Gastroesophageal sphincter (tissue), 4 donors: ENCODE results near the gene VTI1A. TPM values are rescaled to one million over a fixed set of nuclear protein-coding genes. Genes with fewer than 3 reads are reported as not detected.

Experiments
- ATAC-seq: fragments of 150-250 bp; one replicate; pipeline ENCODE4 v1.9.1; 2016; ENCODE audit warnings: mild to moderate bottlenecking, moderate library complexity
- H3K27ac ChIP-seq, 4 donors: fragments of 200-600 bp; sonication (generic) in 3 of 4; 1 replicate in 3 of 4; 2 replicates in 1 of 4; pipeline ENCODE4 v1.5.1; 2016 to 2019
- H3K27me3 ChIP-seq: fragments of 200-600 bp; sonication (generic); one replicate; pipeline ENCODE4 v1.5.1; 2019
- H3K36me3 ChIP-seq, 2 donors: fragments of 200-600 bp; sonication (generic); one replicate each; pipeline ENCODE4 v1.5.1; 2019; ENCODE audit warnings: control low read depth in 1 of 2
- H3K4me1 ChIP-seq, 3 donors: fragments of 200-600 bp; sonication (generic); 1 replicate in 2 of 3; 2 replicates in 1 of 3; pipeline ENCODE4 v1.5.1; 2016 to 2019; ENCODE audit warnings: control low read depth in 2 of 3
- H3K4me3 ChIP-seq, 2 donors: fragments of 200-600 bp; sonication (generic); one replicate each; pipeline ENCODE4 v1.5.1; 2019; ENCODE audit warnings: mild to moderate bottlenecking in 1 of 2, moderate library complexity in 1 of 2
- H3K9me3 ChIP-seq, 3 donors: fragments of 200-600 bp; sonication (generic); one replicate each; pipeline ENCODE4 v1.5.1; 2017 to 2019; ENCODE audit warnings: control low read depth in 2 of 3
- CTCF ChIP-seq, 4 experiments: fragments of 200-600 bp in 2 of 4; fragments of 450-650 bp in 2 of 4; sonication (generic) in 1 of 4; IDR thresholded peaks; one replicate each; pipeline ENCODE4 v1.5.1; 2017 to 2019; ENCODE audit warnings: antibody characterized with exemption in 4 of 4, mild to moderate bottlenecking in 2 of 4, moderate library complexity in 2 of 4
- EP300 ChIP-seq: sonication (generic); formaldehyde crosslinking; IDR thresholded peaks from one replicate; pipeline ENCODE4 v1.6.1; 2017; ENCODE audit warnings: antibody characterized with exemption, mild to moderate bottlenecking
- POLR2A ChIP-seq, 2 donors: fragments of 450-650 bp; IDR thresholded peaks; one replicate each; pipeline ENCODE4 v1.6.1; 2017; ENCODE audit warnings: antibody characterized with exemption in 2 of 2, mild to moderate bottlenecking in 2 of 2, moderate library complexity in 1 of 2
- POLR2AphosphoS5 ChIP-seq: sonication (generic); formaldehyde crosslinking; IDR thresholded peaks from one replicate; pipeline ENCODE4 v1.6.1; 2017; ENCODE audit warnings: antibody characterized with exemption
- WGBS, 2 donors: methylation state at CpG; one replicate each; pipeline ENCODE4 v1.1.5; 2018; ENCODE audit warnings: low coverage in 1 of 2; 5-methylcytosine and 5-hydroxymethylcytosine counted together
- total RNA-seq, 4 donors: library from RNA; depleted of rRNA; stranded (reverse); fragments of >200 nt; gene quantifications; one replicate each; pipeline ENCODE4 v1.1.0, GENCODE V29; 2016

The VTI1A gene
- total RNA-seq, 4 donors from 2014 or later, result 19.6 to 81.9 (median 43.1) TPM

- TF ChIP-seq POLR2AphosphoS5 (no peak), EP300 (no peak)
These were observed 248.5 kb downstream of the VTI1A start for GRCh38 chr10:112695539-112695938.

DNA sequence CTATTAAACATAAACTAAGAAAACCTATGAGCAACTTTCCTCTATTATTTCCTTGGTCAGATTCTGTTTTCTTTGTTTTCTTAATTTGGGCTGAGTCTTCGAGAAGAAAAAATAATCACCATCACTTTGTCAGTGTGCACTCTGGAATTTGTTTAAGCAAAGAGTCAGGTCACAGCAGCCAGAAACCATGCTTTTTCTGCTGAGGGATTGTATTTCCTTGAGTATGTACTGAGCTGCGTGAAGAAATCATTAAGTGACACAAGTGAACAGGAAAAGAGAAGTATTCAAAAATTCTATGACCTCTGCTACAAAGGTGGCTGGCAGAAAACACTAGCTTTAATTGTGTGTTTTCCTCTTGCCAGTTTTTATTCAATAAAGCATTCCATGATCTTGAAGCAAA is 249.6 kb downstream of the VTI1A start:
- ATAC-seq, result no peak
- no peak overlapping the region for H3K27ac ChIP-seq
- no peaks in the 10 kb centered on the region for H3K4me1 ChIP-seq
- H3K27me3 ChIP-seq, result no peaks in the 10 kb centered on the region
- no peak for TF ChIP-seq POLR2A (IDR thresholded peaks at IDR 0.05)
- no peak for TF ChIP-seq POLR2AphosphoS5
- TF ChIP-seq CTCF (IDR thresholded peaks at IDR 0.05), result no peak
- H3K36me3 ChIP-seq, result no peaks in the 10 kb centered on the region
- no peaks in the 10 kb centered on the region for H3K9me3 ChIP-seq
- WGBS, 2 donors, result 17 to 55% methylated on average over 1 to 2 of the region's 2 CpGs
- H3K4me3 ChIP-seq, result no peak overlapping the region

More at GRCh38 chr10:112695539-112695938, 248.5 kb downstream of the VTI1A start:
- no peaks in the 10 kb centered on the region for H3K27me3 ChIP-seq
- H3K9me3 ChIP-seq, result no peaks in the 10 kb centered on the region
- no peaks in the 10 kb centered on the region for H3K4me1 ChIP-seq
- ATAC-seq, result no peak
- no peaks in the 10 kb centered on the region for H3K36me3 ChIP-seq
- no peak overlapping the region for H3K27ac ChIP-seq
- no peak overlapping the region for H3K4me3 ChIP-seq
- WGBS, 2 donors, result 96 to 98% methylated on average over 7 of the region's 7 CpGs

- ATAC-seq, result no peak
- H3K27ac ChIP-seq, result no peak overlapping the region
- no peaks in the 10 kb centered on the region for H3K9me3 ChIP-seq
- WGBS, 2 donors, result 68 to 81% methylated on average over 7 of the region's 7 CpGs
- no peaks in the 10 kb centered on the region for H3K36me3 ChIP-seq
- no peak for TF ChIP-seq EP300
- TF ChIP-seq POLR2A (IDR thresholded peaks at IDR 0.05), result no peak
- no peak for TF ChIP-seq POLR2AphosphoS5
- TF ChIP-seq CTCF (IDR thresholded peaks at IDR 0.05), result no peak
- no peaks in the 10 kb centered on the region for H3K4me1 ChIP-seq
- no peak overlapping the region for H3K4me3 ChIP-seq
- no peaks in the 10 kb centered on the region for H3K27me3 ChIP-seq
These were observed 251.3 kb downstream of the VTI1A start for GRCh38 chr10:112698133-112698817.

DNA sequence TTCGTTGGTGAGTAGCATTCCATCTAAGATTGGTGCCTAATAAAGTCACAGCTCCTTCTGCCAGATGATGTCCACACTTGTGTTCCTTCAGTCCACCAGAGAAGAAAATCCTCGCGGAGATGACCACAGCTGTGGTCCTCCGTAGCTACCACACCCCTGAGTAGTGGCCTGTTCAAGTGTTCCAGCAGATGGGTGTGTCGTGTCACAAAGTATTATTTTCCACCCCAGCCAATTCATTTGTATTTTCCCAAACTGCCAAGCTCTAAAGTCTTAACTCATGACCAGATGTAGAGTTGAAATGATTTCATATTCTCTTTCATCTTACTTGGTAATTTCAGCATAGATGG is 251.8 kb downstream of the VTI1A start:
- Histone ChIP-seq H3K27ac (no peak overlapping the region), H3K4me1 (no peaks in the 10 kb centered on the region), H3K36me3 (no peaks in the 10 kb centered on the region), H3K27me3 (no peaks in the 10 kb centered on the region), H3K9me3 (no peaks in the 10 kb centered on the region), H3K4me3 (no peak overlapping the region)
- no peak for TF ChIP-seq POLR2AphosphoS5
- TF ChIP-seq CTCF (IDR thresholded peaks at IDR 0.05), result no peak
- TF ChIP-seq EP300, result no peak
- TF ChIP-seq POLR2A (IDR thresholded peaks at IDR 0.05), result no peak
- 81 to 83% methylated on average over 2 to 5 of the region's 5 CpGs for WGBS, 2 donors
- ATAC-seq, result peak; percentile 43

DNA sequence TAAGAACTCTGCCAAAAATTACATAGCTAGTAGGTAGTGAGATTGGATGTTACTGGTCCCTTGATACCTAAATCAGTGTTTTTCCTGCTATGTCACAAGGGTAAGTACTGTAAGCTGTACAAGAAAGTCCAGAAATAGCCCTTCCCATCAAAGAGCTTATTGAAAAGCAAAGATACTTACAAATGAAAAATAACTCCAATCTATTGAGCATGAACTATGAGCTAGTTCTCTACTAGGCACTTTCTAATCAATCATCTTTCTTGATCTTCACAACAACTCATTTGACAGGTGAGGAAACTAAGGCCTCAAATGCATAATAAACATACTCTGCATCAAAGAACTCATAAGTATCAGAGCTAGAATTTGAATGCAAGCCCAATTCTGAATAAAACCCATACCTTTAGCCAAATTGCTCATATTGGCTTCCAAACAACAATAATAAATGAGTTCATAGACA is 253.2 kb downstream of the VTI1A start:
- Histone ChIP-seq H3K36me3 (no peaks in the 10 kb centered on the region), H3K4me1 (no peaks in the 10 kb centered on the region), H3K27ac (no peak overlapping the region), H3K27me3 (no peaks in the 10 kb centered on the region), H3K9me3 (no peaks in the 10 kb centered on the region), H3K4me3 (no peak overlapping the region)
- no peak for ATAC-seq
- TF ChIP-seq POLR2A (IDR thresholded peaks at IDR 0.05) (no peak), CTCF (IDR thresholded peaks at IDR 0.05) (no peak), EP300 (no peak), POLR2AphosphoS5 (no peak)
